ENCODE data around the gene IQCF2.
"Not testable (repeated sequence)": the region's sequence is repeated elsewhere in the genome, so short reads cannot be mapped to it uniquely, and the experiment has no call there.

The IQCF2 gene

DNA sequence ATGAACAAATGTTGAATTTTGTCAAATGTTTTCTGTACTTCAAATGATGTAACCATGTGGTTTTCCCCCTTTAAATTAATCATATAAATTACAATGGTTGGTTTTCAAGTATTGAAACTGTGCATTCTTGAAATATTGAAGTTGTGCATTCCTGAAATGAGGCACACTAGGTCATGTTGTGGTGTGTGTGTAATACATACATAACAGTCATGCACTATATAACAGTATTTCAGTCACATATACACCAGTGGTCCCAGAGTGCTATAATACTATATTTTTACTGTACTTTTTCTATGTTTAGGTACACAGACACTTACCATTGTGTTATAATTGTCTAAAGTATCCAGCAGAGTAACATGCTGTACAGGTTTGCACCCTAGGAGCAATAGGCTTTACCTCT is 25.0 kb downstream of the IQCF2 start:
- FAIRE-seq = no peak

DNA sequence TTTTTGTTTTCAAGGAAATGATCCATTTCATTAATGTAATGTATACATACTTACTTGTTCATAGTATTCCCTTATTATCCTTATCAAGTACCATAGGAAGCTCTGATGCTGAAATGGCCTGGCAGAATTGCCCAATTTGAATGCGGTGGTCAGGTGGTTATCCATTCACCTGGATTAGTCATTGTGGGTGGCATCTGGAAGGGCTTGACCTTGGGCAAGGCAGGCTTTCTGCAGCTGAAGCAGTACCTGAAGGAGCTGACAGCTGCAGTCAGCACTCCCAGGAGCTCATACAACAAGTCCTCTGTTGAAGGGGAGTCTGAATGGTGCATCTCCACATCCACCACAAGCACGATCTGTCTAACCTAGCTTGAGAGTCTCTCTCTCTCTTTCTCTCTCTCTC is 26.2 kb downstream of the IQCF2 start:
- FAIRE-seq = no peak

DNA sequence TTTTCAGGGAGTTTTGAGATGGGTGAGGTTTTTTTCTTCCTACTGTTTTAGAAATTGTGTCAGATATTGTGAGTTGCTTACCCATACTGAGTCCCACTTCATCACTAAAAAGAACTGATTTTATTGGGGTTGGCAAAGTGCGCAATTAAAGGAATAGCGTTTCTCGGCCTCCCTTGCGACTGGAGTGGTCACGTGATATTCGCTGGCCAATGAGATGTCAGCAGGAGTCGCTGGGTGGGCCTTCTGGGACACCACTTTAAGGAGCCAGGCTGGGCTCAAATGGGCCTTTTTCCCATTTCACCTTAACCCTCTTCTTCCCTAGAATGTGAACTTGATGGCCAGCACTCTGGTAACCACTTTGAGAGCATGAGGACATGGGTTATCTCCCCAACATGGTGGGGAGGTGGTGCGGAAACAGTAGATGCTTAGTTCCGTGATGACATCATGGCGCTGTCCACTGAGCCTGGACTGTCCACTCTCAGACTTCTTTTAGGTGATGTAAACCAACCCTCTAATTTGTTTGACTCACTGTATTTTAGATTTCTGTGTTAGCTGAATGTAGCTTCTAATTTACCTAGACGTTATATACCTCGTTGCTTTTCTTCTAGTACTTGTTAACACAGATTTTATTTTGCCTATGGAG is 27.2 kb downstream of the IQCF2 start:
- no peak for FAIRE-seq

DNA sequence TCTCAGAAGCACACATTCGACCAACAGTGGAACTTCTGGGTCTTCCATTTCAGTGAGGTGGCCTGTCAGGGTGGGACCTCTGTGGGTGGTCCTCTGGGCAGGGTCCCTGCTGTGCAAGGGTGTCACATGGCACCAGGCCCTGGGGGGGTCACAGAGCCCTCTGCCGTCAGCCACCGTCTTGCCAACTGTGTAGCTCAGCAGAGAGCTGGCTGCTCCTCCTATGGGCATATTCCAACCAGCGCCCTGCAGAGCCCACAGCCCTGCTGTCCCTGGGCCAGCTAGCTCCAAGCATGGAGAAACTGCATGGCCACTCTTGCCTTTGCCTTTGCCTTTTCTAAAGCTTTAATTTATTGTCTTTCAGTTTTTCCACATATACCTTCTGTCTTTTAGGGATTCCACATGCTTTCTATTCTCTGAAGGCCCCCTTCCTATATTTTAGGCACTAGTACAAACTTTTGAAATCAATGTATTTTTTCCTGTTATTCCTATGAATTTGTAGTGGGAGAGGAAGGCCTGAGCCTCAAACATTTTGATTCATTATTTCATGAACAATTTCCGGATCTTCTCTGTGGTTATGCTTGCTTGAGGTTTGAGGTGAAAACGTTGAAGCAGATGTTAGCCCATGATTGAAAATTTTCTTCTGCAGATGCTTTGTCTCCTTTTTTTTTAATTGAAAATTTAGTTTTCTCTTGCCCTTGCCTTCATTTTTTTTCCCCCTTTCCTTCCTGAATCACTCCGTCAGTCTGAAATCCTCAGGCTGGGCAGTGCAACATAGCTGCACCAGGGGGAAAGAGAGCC is 30.0 kb downstream of the IQCF2 start:
- no peak for FAIRE-seq

DNA sequence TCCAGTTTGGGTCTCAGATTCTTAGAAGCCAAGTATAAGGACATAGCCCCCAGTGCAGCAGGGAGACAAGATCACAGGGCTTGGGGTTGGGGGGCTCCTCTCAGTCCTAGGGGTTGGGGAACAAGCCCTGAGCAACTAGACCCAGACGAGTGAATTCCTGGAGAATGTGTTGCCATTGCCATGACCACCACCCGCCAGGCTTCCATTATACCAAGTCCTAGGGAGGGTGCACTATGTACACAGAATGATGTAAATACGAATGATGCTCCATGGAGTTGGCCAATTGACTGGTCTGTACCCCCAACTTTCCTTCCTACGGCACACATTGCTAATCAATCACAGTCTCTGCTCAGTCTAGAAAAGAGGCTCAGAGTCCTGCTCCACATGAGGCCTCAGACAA is 33.0 kb downstream of the IQCF2 start:
- FAIRE-seq = no peak

DNA sequence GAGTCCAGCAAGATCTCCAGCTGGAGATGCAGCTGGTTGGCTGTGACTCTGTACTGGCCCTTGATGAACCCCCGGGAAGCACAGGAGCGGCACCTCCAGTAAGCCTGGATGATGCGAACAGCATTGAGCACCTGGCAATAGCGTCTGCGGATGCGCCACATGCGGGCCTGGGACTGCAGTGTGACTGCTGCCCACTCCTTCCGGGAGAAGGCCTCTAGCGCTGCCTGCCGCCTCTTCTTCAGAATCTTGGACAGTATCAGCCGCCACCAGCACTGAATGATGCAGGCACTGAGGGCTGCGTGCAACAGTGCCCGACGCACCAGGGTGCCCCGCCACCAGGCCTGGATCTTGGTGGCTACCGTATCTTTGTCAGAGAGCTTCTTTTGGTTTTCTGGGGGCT is 33.5 kb downstream of the IQCF2 start:
- no peak for FAIRE-seq

DNA sequence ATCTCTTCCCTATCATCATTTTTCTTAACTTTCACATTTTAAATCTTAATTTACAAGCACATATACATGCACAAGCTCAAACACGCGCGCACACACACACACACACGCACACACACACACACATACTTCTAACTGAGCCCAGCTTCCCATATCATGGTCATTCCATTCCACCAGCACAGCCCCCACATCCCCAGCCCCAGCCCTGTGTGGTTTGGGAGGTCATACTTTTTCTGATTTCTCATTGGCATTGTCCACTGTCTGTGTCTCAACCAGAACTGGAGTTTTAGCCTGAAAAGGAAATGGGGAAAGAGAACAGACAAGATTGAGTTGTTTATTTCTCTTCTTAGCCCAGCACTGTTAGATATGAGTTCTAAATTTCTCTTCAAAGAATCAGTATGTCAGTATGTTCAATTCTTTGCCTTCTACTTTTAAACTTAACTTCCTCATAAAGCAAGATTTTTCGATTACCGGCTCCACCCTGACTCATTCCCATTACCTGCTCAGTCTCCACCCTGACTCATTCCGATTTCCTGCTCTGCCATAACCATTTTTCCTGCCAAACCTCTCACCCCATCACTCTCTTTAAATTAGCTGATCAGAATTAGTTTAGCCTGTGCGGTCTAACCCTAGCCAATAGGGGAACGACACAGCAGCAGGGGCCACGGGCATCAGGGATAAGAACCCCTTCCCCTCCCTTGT is 35.3 kb downstream of the IQCF2 start:
- FAIRE-seq = no peak

DNA sequence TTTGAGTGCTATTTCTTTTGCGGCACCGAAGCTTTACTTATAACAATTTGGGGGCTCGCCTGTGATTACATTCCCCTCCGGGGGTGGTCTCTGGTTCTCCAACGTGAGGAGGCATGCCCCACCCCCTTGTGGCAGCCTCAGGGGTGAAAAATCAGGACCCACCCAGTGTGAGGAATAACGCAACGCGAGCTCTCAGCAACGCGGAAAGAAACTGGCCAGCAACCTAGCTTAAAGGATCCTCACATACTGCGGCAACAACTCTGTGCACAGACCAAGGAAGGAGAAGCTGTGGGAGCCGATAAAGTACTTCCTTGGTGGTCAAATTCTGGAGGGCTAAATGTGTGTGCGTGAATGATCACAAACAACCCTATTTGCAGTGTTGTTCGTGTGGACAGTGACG is 36.0 kb downstream of the IQCF2 start:
- no peak for FAIRE-seq

DNA sequence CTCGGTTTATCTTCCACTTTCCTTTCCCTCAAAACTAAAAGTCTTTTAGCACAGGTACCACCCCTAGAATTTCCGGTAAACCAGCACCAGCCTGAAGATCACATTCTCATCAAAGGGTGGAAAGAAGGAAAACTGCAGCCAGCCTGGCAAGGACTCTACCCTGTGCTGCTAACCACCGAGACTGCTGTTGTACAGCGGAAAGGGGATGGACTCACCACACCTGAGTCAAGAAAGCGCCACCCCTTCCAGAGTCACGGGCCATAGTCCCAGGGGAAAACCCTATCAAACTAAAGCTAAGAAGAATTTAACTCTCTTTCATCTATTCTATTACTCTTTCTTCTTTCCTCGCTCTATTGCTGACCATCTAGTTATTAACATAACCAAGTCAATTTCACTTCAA is 38.6 kb downstream of the IQCF2 start:
- not testable (repeated sequence) for FAIRE-seq

DNA sequence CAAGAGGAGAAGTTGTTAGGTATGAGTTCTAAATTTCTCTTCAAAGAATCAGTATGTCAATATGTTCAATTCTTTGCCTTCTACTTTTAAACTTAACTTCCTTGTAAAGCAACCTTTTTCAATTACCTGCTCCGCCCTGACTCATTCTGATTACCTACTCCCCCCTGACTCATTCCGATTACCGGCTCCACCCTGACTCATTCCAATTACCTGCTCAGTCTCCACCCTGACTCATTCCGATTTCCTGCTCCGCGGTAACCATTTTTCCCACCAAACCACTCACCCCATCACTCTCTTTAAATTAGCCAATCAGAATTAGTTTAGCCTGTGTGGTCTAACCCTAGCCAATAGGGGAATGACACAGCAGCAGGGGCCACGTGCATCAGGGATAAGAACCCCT is 40.9 kb downstream of the IQCF2 start:
- FAIRE-seq = not testable (repeated sequence)

DNA sequence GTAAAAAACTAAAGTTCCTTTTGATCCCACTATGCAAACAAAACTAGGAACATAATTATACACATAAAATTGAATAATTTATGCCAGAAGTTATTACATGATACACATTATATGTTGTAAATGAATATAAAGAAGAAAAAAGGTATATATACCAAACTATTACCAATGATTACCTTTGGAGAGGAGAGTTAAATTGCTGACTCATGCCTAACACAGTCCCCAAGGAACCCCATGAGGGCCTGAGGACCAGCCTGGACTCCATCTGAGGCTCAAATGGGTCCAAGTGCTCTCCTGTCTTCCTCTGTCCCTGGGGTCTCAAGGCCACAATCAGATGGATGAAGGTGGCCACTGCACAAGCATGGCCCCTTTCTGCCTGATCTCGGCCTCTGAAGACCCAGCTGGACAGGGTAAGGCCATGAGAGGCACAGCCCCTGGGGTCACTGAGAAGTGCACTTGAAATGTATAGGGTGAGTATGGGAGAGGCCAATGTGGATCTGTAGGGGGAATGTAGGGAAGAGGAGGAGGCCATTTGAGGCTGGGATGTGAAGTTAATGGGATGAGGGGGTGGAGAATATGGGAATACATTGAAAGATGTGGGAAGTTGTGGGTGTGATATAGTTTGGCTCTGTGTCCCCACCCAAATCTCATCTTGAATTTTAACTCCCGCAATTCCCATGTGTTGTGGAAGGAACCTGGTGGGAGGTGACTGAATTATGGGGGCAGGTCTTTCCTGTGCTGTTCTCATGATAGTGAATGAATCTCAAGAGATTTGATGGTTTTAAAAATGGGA is 42.8 kb downstream of the IQCF2 start:
- FAIRE-seq = no peak

DNA sequence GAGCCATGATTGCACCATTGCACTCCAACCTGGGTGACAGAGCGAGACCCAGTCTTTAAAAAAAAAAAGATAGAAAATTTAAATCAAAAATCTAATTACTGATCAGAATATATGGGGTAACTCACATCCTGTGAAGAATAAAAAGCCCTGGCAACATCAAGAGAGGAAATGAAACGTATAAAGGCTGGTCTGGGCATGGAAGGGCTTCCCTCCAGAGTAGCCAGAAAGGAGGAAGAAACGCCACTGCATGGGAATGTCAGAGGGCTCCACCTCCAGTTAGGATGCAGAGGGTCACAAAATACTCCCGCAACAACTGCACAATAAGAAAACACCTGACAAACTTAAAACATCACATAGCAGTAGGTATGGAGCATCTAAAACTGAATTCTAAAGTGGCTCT is 46.6 kb downstream of the IQCF2 start:
- FAIRE-seq = no peak

Data from G401.6 (cell line).